HepG2 (cell line): ENCODE data around the gene ATP6V1G3. TPM values are rescaled to one million over a fixed set of nuclear protein-coding genes. Genes with fewer than 3 reads are reported as not detected.

ENCODE experiments used
- ATAC-seq: fragments of 200-7000 bp; cut with Tn5 transposase; 3 replicates; pipeline ENCODE4 v1.9.1; 2020; ENCODE audit warnings: mild to moderate bottlenecking, moderate library complexity
- BruUV-seq: library from RNA; stranded (reverse); fragments of 400-500 nt; replicated peaks from 2 replicates; lab custom pipeline; 2021; lab: Mats Ljungman, UMichigan
- CTCF ChIA-PET: fragments of 300-600 bp; formaldehyde crosslinking; extraction: SDS; loops from one replicate; lab custom pipeline; 2021; ENCODE audit warnings: low total read pairs, inconsistent platforms, low intra/inter-chr PET ratio; lab: Yijun Ruan, JAX
- POLR2A ChIA-PET: fragments of 350-600 bp; sonication (Branson Sonifier 250); formaldehyde crosslinking; loops from one replicate; lab custom pipeline; 2020; ENCODE audit warnings: antibody characterized with exemption, inconsistent platforms; lab: Yijun Ruan, JAX
- DNase-seq: peaks from one replicate; pipeline ENCODE4 v3.0.0-alpha.2; 2015; ENCODE audit warnings: low spot score
- FAIRE-seq: peaks from 3 replicates; lab custom pipeline; 2011; peaks lifted over from hg19 to GRCh38; lab: Jason Lieb, UNC
- H2AFZ ChIP-seq: one replicate; pipeline ENCODE4 v1.6.1; 2011; ENCODE audit warnings: low read length, inconsistent platforms
- H3K27ac ChIP-seq: fragments of 300-600 bp; 3 replicates; pipeline ENCODE4 v1.8.0; 2011; ENCODE audit warnings: mixed run types, mild to moderate bottlenecking, mixed read lengths, low read length, inconsistent platforms; ENCODE audit not compliant: insufficient read depth; ENCODE audit errors: extremely low read length
- H3K27me3 ChIP-seq, 2 experiments: fragments of 200-600 bp in 1 of 2; 2 replicates in 1 of 2; 3 replicates in 1 of 2; pipeline versions ENCODE4 v1.6.0 to v1.8.0; 2011; ENCODE audit warnings: low read length in 2 of 2, mild to moderate bottlenecking in 2 of 2, moderate library complexity in 2 of 2, inconsistent platforms in 1 of 2; ENCODE audit not compliant: insufficient read depth in 2 of 2, control insufficient read depth in 1 of 2
- H3K36me3 ChIP-seq, 2 experiments: fragments of 200-600 bp in 1 of 2; replicated peaks in 1 of 2; 2 replicates in 1 of 2; 3 replicates in 1 of 2; pipeline versions ENCODE4 v1.5.1 to v1.8.0; 2011; ENCODE audit warnings: low read length in 2 of 2, inconsistent platforms in 1 of 2; ENCODE audit not compliant: insufficient read depth in 2 of 2, control insufficient read depth in 1 of 2
- H3K4me1 ChIP-seq: 2 replicates; pipeline ENCODE4 v1.5.1; 2012; ENCODE audit warnings: low read length, inconsistent platforms; ENCODE audit not compliant: insufficient read depth
- H3K4me2 ChIP-seq: 2 replicates; pipeline ENCODE4 v1.6.0; 2011; ENCODE audit warnings: low read depth, low read length, inconsistent platforms
- H3K4me3 ChIP-seq, 3 experiments: fragments of 200-600 bp in 1 of 3; sonication (generic), shearing (Covaris generic) in 1 of 3; replicated peaks in 1 of 3; 2 replicates each; pipeline ENCODE4 v1.5.1; 2011 to 2016; ENCODE audit warnings: low read length in 3 of 3, inconsistent platforms in 2 of 3, low read depth in 2 of 3, mild to moderate bottlenecking in 2 of 3, control low read depth in 1 of 3, mixed read lengths in 1 of 3; ENCODE audit not compliant: insufficient read depth in 1 of 3
- H3K79me2 ChIP-seq: one replicate; pipeline ENCODE4 v1.6.1; 2011; ENCODE audit warnings: low read length, inconsistent platforms; ENCODE audit not compliant: insufficient read depth
- H3K9ac ChIP-seq: 2 replicates; pipeline ENCODE4 v1.6.0; 2011; ENCODE audit warnings: mild to moderate bottlenecking, low read depth, low read length, inconsistent platforms; ENCODE audit not compliant: insufficient read depth
- H3K9me3 ChIP-seq: 2 replicates; pipeline ENCODE4 v1.5.1; 2012; ENCODE audit warnings: mild to moderate bottlenecking, low read length
- H4K20me1 ChIP-seq: 2 replicates; pipeline ENCODE4 v1.6.0; 2011; ENCODE audit warnings: inconsistent platforms, mild to moderate bottlenecking, low read length, moderate library complexity; ENCODE audit not compliant: insufficient read depth
- FOXM1 ChIP-seq: sonication (generic); formaldehyde crosslinking; IDR thresholded peaks from 2 replicates; pipeline ENCODE4 v1.5.0; 2020; ENCODE audit warnings: missing genetic modification reagents
- GPN1 ChIP-seq: sonication (generic); formaldehyde crosslinking; IDR thresholded peaks from 2 replicates; pipeline ENCODE4 v1.5.1; 2020; ENCODE audit warnings: missing genetic modification reagents, borderline replicate concordance
- HDAC1 ChIP-seq: sonication (generic); formaldehyde crosslinking; IDR thresholded peaks from 2 replicates; pipeline ENCODE4 v1.5.1; 2020; ENCODE audit warnings: mild to moderate bottlenecking, missing genetic modification reagents
- KDM5A ChIP-seq: fragments of 200-600 bp; sonication (generic); IDR thresholded peaks from 2 replicates; pipeline ENCODE4 v1.7.0; 2018; ENCODE audit warnings: antibody characterized with exemption, mild to moderate bottlenecking, low read length, borderline replicate concordance
- PAWR ChIP-seq: sonication (generic); formaldehyde crosslinking; IDR thresholded peaks from 2 replicates; pipeline ENCODE4 v1.4.0; 2020; ENCODE audit warnings: missing genetic modification reagents, mild to moderate bottlenecking, borderline replicate concordance
- PCBP1 ChIP-seq: fragments of 200-400 bp; formaldehyde crosslinking; IDR thresholded peaks from 2 replicates; pipeline ENCODE4 v1.6.1; 2017; ENCODE audit warnings: mild to moderate bottlenecking, low read depth, low read length, borderline replicate concordance
- PITX1 ChIP-seq: sonication (generic); formaldehyde crosslinking; IDR thresholded peaks from 2 replicates; pipeline ENCODE4 v1.5.1; 2020; ENCODE audit warnings: mild to moderate bottlenecking, missing genetic modification reagents
- RAD21 ChIP-seq: fragments of 450-650 bp; formaldehyde crosslinking; IDR thresholded peaks from 2 replicates; pipeline ENCODE4 v1.5.0; 2020; ENCODE audit warnings: mild to moderate bottlenecking
- SNRNP70 ChIP-seq: fragments of 200-400 bp; formaldehyde crosslinking; IDR thresholded peaks from 2 replicates; pipeline ENCODE4 v1.6.1; 2017; ENCODE audit warnings: mild to moderate bottlenecking, low read depth, low read length, moderate library complexity
- SP1 ChIP-seq, 2 experiments: fragments of 450-650 bp in 1 of 2; sonication (generic) in 1 of 2; formaldehyde crosslinking in 1 of 2; IDR thresholded peaks; 2 replicates each; pipeline versions ENCODE4 v1.4.0 to v1.6.1; 2016 to 2020; ENCODE audit warnings: missing genetic modification reagents in 1 of 2
- SRF ChIP-seq: IDR thresholded peaks from 2 replicates; pipeline ENCODE4 v1.6.1; 2011; ENCODE audit warnings: mild to moderate bottlenecking, low read depth, low read length, moderate library complexity
- SRSF1 ChIP-seq: fragments of 200-400 bp; formaldehyde crosslinking; optimal IDR thresholded peaks from 2 replicates; pipeline ENCODE3; 2017; ENCODE audit warnings: mild to moderate bottlenecking, low read depth, low read length, moderate library complexity
- ZKSCAN1 ChIP-seq: fragments of 150-350 bp; IDR thresholded peaks from 2 replicates; pipeline ENCODE4 v1.6.1; 2014; ENCODE audit warnings: low read length
- ZNF264 ChIP-seq: sonication (generic); formaldehyde crosslinking; IDR thresholded peaks from 2 replicates; pipeline ENCODE4 v1.4.0; 2020; ENCODE audit warnings: missing genetic modification reagents
- ZNF547 ChIP-seq: sonication (generic); formaldehyde crosslinking; IDR thresholded peaks from 2 replicates; pipeline ENCODE4 v1.5.1; 2020; ENCODE audit warnings: mild to moderate bottlenecking, missing genetic modification reagents
- ZNF552 ChIP-seq: sonication (generic); formaldehyde crosslinking; IDR thresholded peaks from 2 replicates; pipeline ENCODE4 v1.9.0; 2022; ENCODE audit warnings: missing genetic modification reagents, mild to moderate bottlenecking, borderline replicate concordance
- ZNF709 ChIP-seq: sonication (generic); formaldehyde crosslinking; IDR thresholded peaks from 2 replicates; pipeline ENCODE4 v1.5.0; 2020; ENCODE audit warnings: mild to moderate bottlenecking, missing genetic modification reagents
- in situ Hi-C: cut with HindIII; loops from 2 replicates; pipeline ENCODE4 v1.10.0; 2017; ENCODE audit warnings: low pct_unique_long_range_greater_than_20kb; ENCODE audit not compliant: extremely low pct_ligation_motif_present
- intact Hi-C: fragments of 100-400 bp; cut with micrococcal nuclease; formaldehyde crosslinking; loops from one replicate; pipeline ENCODE4 v1.10.0; 2022; ENCODE audit not compliant: unreplicated experiment
- polyA plus RNA-seq, 8 experiments: library from polyadenylated mRNA; depleted of rRNA in 3 of 8; stranded (reverse) in 7 of 8; unstranded in 1 of 8; fragments of >200 nt; fragmentation: Illumina TruSeq in 4 of 8; extraction: Trizol in 4 of 8; gene quantifications; 2 replicates each; pipeline versions ENCODE4 v1.2.1 to v1.2.3, GENCODE V29; 2011 to 2016; ENCODE audit warnings: low read depth in 4 of 8, missing spikeins in 1 of 8, mixed read lengths in 1 of 8; ENCODE audit not compliant: insufficient read depth in 1 of 8
- total RNA-seq, 5 experiments: library from RNA; depleted of rRNA; stranded (reverse); fragments of >200 nt; fragmentation: Illumina TruSeq; extraction: Trizol; gene quantifications; 2 replicates each; pipeline ENCODE4 v1.2.3, GENCODE V29; 2016; ENCODE audit warnings: low read depth in 1 of 5
- TF ChIP-seq, protein P1 (sequence below): sonication (generic); formaldehyde crosslinking; IDR thresholded peaks from 2 replicates; pipeline ENCODE4 v1.4.0; 2020; ENCODE audit warnings: missing genetic modification reagents
- TF ChIP-seq, protein P2 (sequence below): sonication (generic); formaldehyde crosslinking; IDR thresholded peaks from 2 replicates; pipeline ENCODE4 v1.5.0; 2020; ENCODE audit warnings: missing genetic modification reagents
- TF ChIP-seq, protein P3 (sequence below): sonication (generic); formaldehyde crosslinking; IDR thresholded peaks from 2 replicates; pipeline ENCODE4 v1.5.0; 2020; ENCODE audit warnings: mild to moderate bottlenecking, missing genetic modification reagents

Gene ATP6V1G3
- total and polyA plus RNA-seq, 2 of the 13 experiments (the other 11 are each of a cell fraction or from before 2014, with no cell fraction given): not detected

DNA sequence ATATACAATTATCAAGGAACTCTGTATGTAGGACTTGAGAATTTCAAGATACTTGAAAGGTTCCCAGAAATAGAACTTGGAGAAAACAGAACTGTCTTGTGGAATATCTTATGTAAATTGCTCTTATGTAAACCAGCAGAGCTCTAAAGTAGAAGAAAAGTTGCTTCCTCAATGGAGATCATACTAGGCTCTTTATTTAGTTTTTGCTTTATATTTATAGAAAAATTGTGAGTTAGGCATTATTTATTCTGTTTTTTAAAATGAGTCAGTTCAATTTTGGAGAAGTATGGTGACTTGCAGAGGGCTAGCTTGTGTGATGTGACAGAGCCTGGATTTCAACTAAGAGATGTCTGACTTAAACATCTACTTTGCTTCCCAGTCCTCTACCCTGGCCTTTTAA is 40.4 kb downstream of the ATP6V1G3 start:
- ChIA-PET CTCF (no interaction called here), POLR2A (no interaction called here)
- Histone ChIP-seq H3K4me1 (no peaks in the 10 kb centered on the region), H3K9me3 (no peaks in the 10 kb centered on the region), H3K4me3 (no peak overlapping the region), H3K27ac (no peak overlapping the region), H3K9ac (no peak overlapping the region), H2AFZ (no peak overlapping the region), H3K4me2 (no peak overlapping the region), H3K36me3 (no peaks in the 10 kb centered on the region), H3K79me2 (no peaks in the 10 kb centered on the region), H3K27me3 (no peaks in the 10 kb centered on the region), H4K20me1 (no peaks in the 10 kb centered on the region)
- BruUV-seq: no TSS peak
- ATAC-seq (no peak), FAIRE-seq (no peak), DNase-seq (no peak)
- TF ChIP-seq RAD21 (CRISPR knock-in tag) (no peak), PITX1 (CRISPR knock-in tag) (no peak), ZNF547 (CRISPR knock-in tag) (no peak), FOXM1 (CRISPR knock-in tag) (no peak), ZNF264 (no peak), KDM5A (no peak), HDAC1 (CRISPR knock-in tag) (no peak), PCBP1 (no peak), PAWR (CRISPR knock-in tag) (no peak), SP1 (IDR thresholded peaks at IDR 0.05) (no peak), SP1 (CRISPR knock-in tag; IDR thresholded peaks at IDR 0.05) (no peak), ZNF709 (CRISPR knock-in tag) (no peak), SRSF1 (no peak), ZKSCAN1 (no peak), SRF (no peak), ZNF552 (CRISPR knock-in tag) (no peak), SNRNP70 (no peak), GPN1 (CRISPR knock-in tag) (no peak)
- TF ChIP-seq, protein P1, sequence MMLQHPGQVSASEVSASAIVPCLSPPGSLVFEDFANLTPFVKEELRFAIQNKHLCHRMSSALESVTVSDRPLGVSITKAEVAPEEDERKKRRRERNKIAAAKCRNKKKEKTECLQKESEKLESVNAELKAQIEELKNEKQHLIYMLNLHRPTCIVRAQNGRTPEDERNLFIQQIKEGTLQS (CRISPR knock-in tag): no peak
- TF ChIP-seq, protein P2, sequence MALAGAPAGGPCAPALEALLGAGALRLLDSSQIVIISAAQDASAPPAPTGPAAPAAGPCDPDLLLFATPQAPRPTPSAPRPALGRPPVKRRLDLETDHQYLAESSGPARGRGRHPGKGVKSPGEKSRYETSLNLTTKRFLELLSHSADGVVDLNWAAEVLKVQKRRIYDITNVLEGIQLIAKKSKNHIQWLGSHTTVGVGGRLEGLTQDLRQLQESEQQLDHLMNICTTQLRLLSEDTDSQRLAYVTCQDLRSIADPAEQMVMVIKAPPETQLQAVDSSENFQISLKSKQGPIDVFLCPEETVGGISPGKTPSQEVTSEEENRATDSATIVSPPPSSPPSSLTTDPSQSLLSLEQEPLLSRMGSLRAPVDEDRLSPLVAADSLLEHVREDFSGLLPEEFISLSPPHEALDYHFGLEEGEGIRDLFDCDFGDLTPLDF (CRISPR knock-in tag): no peak
- TF ChIP-seq, protein P3, sequence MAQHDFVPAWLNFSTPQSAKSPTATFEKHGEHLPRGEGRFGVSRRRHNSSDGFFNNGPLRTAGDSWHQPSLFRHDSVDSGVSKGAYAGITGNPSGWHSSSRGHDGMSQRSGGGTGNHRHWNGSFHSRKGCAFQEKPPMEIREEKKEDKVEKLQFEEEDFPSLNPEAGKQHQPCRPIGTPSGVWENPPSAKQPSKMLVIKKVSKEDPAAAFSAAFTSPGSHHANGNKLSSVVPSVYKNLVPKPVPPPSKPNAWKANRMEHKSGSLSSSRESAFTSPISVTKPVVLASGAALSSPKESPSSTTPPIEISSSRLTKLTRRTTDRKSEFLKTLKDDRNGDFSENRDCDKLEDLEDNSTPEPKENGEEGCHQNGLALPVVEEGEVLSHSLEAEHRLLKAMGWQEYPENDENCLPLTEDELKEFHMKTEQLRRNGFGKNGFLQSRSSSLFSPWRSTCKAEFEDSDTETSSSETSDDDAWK: no peak
- in situ Hi-C loops: no loop called here
- intact Hi-C loops: no loop called here
